ENCODE results near the gene TTC27.
"Not testable (repeated sequence)": the region's sequence is repeated elsewhere in the genome, so short reads cannot be mapped to it uniquely, and the experiment has no call there.

Gene TTC27

GRCh38 chr2:32862269-32863055, 234.6 kb downstream of the TTC27 start:
- no peak for DNase-seq

DNA sequence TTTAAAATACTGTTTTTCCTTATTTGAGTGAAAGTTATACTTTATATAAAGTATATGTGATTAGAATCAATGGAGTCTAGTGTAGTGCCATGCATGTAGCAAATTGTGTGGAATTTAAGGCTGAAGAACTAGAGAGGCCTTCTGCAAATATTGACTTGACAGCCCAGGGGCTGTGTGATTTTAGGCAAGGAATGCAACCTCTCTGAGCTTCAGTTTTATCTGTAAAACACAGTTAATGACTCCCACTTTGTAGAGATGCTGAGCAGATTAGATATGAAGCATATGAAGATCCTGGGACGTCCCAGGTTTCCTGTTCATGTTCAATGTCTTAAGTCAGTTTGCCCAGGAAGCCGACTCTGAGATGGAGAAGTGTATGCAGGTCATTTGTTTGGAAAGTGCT, 235.5 kb downstream of the TTC27 start:
- no peak for DNase-seq

DNA sequence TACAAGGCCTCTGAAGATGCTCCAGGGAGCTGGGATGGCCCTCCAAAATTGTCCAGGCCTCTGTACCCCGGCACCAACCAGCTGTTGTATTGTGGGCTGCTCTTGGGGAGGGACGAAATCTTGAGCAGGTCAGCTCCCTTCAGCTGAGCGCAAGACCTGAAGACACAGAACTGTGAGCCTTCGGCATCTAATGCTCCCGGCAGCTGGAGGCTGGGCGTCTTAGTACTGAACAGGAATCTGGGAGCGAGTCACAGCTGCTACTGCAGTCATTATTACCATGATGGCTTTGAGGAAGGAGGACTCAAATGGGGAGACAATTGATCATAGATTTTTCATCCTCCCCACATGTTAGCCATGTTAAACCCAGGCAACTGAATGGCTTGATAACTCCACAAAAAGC, 236.0 kb downstream of the TTC27 start:
- DNase-seq = no peak

GRCh38 chr2:32864334-32865111, 236.7 kb downstream of the TTC27 start:
- no peak for DNase-seq

- DNase-seq = no peak
Observed at GRCh38 chr2:32865399-32866068, 237.7 kb downstream of the TTC27 start.

DNA sequence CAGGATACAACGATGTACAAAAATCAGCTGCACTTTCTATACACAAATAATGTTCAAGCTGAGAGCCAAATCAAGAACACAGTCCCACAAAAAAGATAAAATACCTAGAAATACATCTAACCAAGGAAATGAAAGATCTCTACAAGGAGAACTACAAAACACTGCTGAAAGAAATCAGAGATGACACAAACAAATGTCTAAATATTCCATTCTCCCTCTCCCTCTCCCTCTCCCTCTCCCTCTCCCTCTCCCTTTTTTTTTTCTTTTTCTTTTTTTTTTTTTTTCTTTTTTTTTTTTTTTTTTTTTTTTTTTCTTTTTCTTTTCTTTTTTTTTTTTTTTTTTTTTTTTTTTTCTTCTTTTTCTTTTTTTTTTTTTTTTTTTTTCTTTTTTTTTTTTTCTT, 238.6 kb downstream of the TTC27 start:
- DNase-seq = not testable (repeated sequence)

Measured in NCI-H526 treated with DMSO at 0.1 percent for 48 hours (cell line).